ENCODE results near the gene STARD7.

GRCh38 chr2:96146153-96146880 lies 62.3 kb downstream of the STARD7 start:
- TF ChIP-seq, protein P1, sequence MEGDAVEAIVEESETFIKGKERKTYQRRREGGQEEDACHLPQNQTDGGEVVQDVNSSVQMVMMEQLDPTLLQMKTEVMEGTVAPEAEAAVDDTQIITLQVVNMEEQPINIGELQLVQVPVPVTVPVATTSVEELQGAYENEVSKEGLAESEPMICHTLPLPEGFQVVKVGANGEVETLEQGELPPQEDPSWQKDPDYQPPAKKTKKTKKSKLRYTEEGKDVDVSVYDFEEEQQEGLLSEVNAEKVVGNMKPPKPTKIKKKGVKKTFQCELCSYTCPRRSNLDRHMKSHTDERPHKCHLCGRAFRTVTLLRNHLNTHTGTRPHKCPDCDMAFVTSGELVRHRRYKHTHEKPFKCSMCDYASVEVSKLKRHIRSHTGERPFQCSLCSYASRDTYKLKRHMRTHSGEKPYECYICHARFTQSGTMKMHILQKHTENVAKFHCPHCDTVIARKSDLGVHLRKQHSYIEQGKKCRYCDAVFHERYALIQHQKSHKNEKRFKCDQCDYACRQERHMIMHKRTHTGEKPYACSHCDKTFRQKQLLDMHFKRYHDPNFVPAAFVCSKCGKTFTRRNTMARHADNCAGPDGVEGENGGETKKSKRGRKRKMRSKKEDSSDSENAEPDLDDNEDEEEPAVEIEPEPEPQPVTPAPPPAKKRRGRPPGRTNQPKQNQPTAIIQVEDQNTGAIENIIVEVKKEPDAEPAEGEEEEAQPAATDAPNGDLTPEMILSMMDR (IDR thresholded peaks at IDR 0.05; ENCODE audit: low read depth, low read length, poor library complexity, severe bottlenecking), result no peak
- no peak for TF ChIP-seq EZH2phosphoT487 (IDR thresholded peaks at IDR 0.05; ENCODE audit: borderline replicate concordance, low read length)
